ENCODE measurements around the gene SNAP25. TPM values are rescaled to one million over a fixed set of nuclear protein-coding genes. Genes with fewer than 3 reads are reported as not detected.

The SNAP25 gene
- total and polyA plus RNA-seq, 2 donors (not counting 1 experiment from before 2014, with no cell fraction given), result 0.27 TPM; not detected in 1

GRCh38 chr20:10268636-10269035 lies 50.0 kb downstream of the SNAP25 start:
- intact Hi-C loops (cut with micrococcal nuclease), result no loop called here
- Histone ChIP-seq H3K4me1 (ENCODE audit: control insufficient read depth in 2 of 2, insufficient read depth in 2 of 2, low read length in 2 of 2) (no peaks in the 10 kb centered on the region), H3K79me2 (ENCODE audit: control insufficient read depth, insufficient read depth, low read length) (no peaks in the 10 kb centered on the region), H3K36me3 (replicated peaks in 1 of 2; ENCODE audit: control extremely low read depth in 1 of 2, control insufficient read depth in 1 of 2, extremely low read depth in 1 of 2, insufficient read depth in 2 of 2, low read length in 1 of 2) (no peaks in the 10 kb centered on the region), H3K9ac (ENCODE audit: low read length) (no peak overlapping the region), H3K9me3 (ENCODE audit: control extremely low read depth in 1 of 3, control insufficient read depth in 2 of 3, insufficient read depth in 1 of 3, low read length in 2 of 3) (peaks cover 0 to 2% (median 0%) of the 10 kb centered on the region in 3 donors), H3K27me3 (replicated peaks in 1 of 4; ENCODE audit: control extremely low read depth in 1 of 4, control insufficient read depth in 3 of 4, insufficient read depth in 4 of 4, low read length in 3 of 4) (no peaks in the 10 kb centered on the region), H3K27ac (ENCODE audit: low read length in 2 of 2) (no peak overlapping the region), H2AFZ (ENCODE audit: insufficient read depth, low read depth, low read length, poor library complexity, severe bottlenecking) (no peak overlapping the region), H3K4me3 (ENCODE audit: control extremely low read depth in 1 of 5, extremely low read depth in 1 of 5, insufficient read depth in 1 of 5, low read depth in 2 of 5, low read length in 4 of 5) (no peak overlapping the region), H3K4me2 (replicated peaks; ENCODE audit: low read depth, low read length, poor library complexity, severe bottlenecking) (no peak overlapping the region), H4K20me1 (ENCODE audit: control insufficient read depth, insufficient read depth, low read length, poor library complexity, severe bottlenecking) (no peaks in the 10 kb centered on the region)
- ChIA-PET CTCF (no interaction called here), POLR2A (no interaction called here)
- Mint-ChIP-seq H3K27ac (no peak overlapping the region), H3K9me3 (ENCODE audit: insufficient read depth) (no peaks in the 10 kb centered on the region), H3K27me3 (no peaks in the 10 kb centered on the region), H3K4me3 (no peak overlapping the region), H3K4me1 (no peaks in the 10 kb centered on the region)
- WGBS (ENCODE audit: insufficient coverage), result 90% methylated on average over 2 of the region's 3 CpGs
- DNase-seq (no peak), ATAC-seq (ENCODE audit: low read depth) (no peak)
- TF ChIP-seq CTCF (IDR thresholded peaks at IDR 0.05) (no peak), EZH2 (IDR thresholded peaks at IDR 0.05; ENCODE audit: borderline replicate concordance, insufficient read depth, low read depth, low read length, poor library complexity, severe bottlenecking) (no peak)

- TF ChIP-seq EZH2 (IDR thresholded peaks at IDR 0.05; ENCODE audit: borderline replicate concordance, insufficient read depth, low read depth, low read length, poor library complexity, severe bottlenecking) (no peak), CTCF (IDR thresholded peaks at IDR 0.05) (no peak)
- intact Hi-C loops (cut with micrococcal nuclease), result no loop called here
- Histone ChIP-seq H3K27ac (ENCODE audit: low read length in 2 of 2) (no peak overlapping the region), H3K9me3 (ENCODE audit: control extremely low read depth in 1 of 3, control insufficient read depth in 2 of 3, insufficient read depth in 1 of 3, low read length in 2 of 3) (peaks cover 0 to 5% (median 0%) of the 10 kb centered on the region in 3 donors), H3K27me3 (replicated peaks in 1 of 4; ENCODE audit: control extremely low read depth in 1 of 4, control insufficient read depth in 3 of 4, insufficient read depth in 4 of 4, low read length in 3 of 4) (no peaks in the 10 kb centered on the region), H3K4me1 (ENCODE audit: control insufficient read depth in 2 of 2, insufficient read depth in 2 of 2, low read length in 2 of 2) (no peaks in the 10 kb centered on the region), H2AFZ (ENCODE audit: insufficient read depth, low read depth, low read length, poor library complexity, severe bottlenecking) (no peak overlapping the region), H3K79me2 (ENCODE audit: control insufficient read depth, insufficient read depth, low read length) (no peaks in the 10 kb centered on the region), H3K9ac (ENCODE audit: low read length) (no peak overlapping the region), H3K36me3 (replicated peaks in 1 of 2; ENCODE audit: control extremely low read depth in 1 of 2, control insufficient read depth in 1 of 2, extremely low read depth in 1 of 2, insufficient read depth in 2 of 2, low read length in 1 of 2) (no peaks in the 10 kb centered on the region), H3K4me3 (ENCODE audit: control extremely low read depth in 1 of 5, extremely low read depth in 1 of 5, insufficient read depth in 1 of 5, low read depth in 2 of 5, low read length in 4 of 5) (no peak overlapping the region), H4K20me1 (ENCODE audit: control insufficient read depth, insufficient read depth, low read length, poor library complexity, severe bottlenecking) (no peaks in the 10 kb centered on the region), H3K4me2 (replicated peaks; ENCODE audit: low read depth, low read length, poor library complexity, severe bottlenecking) (no peak overlapping the region)
- DNase-seq (no peak), ATAC-seq (ENCODE audit: low read depth) (no peak)
- no peaks in the 10 kb centered on the region for H3K4me1 Mint-ChIP-seq
- H3K27me3 Mint-ChIP-seq, result no peaks in the 10 kb centered on the region
- no peak overlapping the region for H3K4me3 Mint-ChIP-seq
- POLR2A ChIA-PET, result no interaction called here
- H3K27ac Mint-ChIP-seq, result no peak overlapping the region
- no peaks in the 10 kb centered on the region for H3K9me3 Mint-ChIP-seq (ENCODE audit: insufficient read depth)
- CTCF ChIA-PET, result no interaction called here
Measured at GRCh38 chr20:10270630-10271029, 52.0 kb downstream of the SNAP25 start.

All from B cell (primary cell).